Astrocyte of the spinal cord (primary cell): Measurements from ENCODE around the gene ORC1.
"Not testable (repeated sequence)": the region's sequence is repeated elsewhere in the genome, so short reads cannot be mapped to it uniquely, and the experiment has no call there.

ENCODE experiments used
- DNase-seq: peaks from one replicate; pipeline ENCODE4 v3.0.0; 2011; ENCODE audit warnings: low read depth, low spot score
- H3K4me3 ChIP-seq: 2 replicates; pipeline ENCODE4 v1.5.1; 2011; ENCODE audit warnings: low read depth, mild to moderate bottlenecking, low read length, moderate library complexity
- CTCF ChIP-seq: IDR thresholded peaks from 2 replicates; pipeline ENCODE4 v1.5.1; 2012; ENCODE audit warnings: low read depth, mild to moderate bottlenecking, low read length, inconsistent platforms
- in situ Hi-C: cut with HindIII; loops from 2 replicates; pipeline ENCODE4 v1.10.0; 2017; ENCODE audit warnings: low sequenced_read_pairs

ORC1 gene

GRCh38 chr1:52402860-52403240 is 1.4 kb downstream of the ORC1 start:
- in situ Hi-C loops: no loop called here
- DNase-seq: no peak
- peak overlapping the region; percentile 72 for H3K4me3 ChIP-seq
- TF ChIP-seq CTCF: no peak

GRCh38 chr1:52400131-52400530 is 4.1 kb downstream of the ORC1 start:
- no peak overlapping the region for H3K4me3 ChIP-seq
- in situ Hi-C loops: no loop called here
- TF ChIP-seq CTCF: no peak
- DNase-seq: no peak

GRCh38 chr1:52399629-52400028 is 4.6 kb downstream of the ORC1 start:
- no peak overlapping the region for H3K4me3 ChIP-seq
- TF ChIP-seq CTCF: no peak
- in situ Hi-C loops: no loop called here
- DNase-seq: no peak

- TF ChIP-seq CTCF: no peak
- no peak for DNase-seq
- no peak overlapping the region for H3K4me3 ChIP-seq
- in situ Hi-C loops: no loop called here
Measured at GRCh38 chr1:52393174-52393573, 11.0 kb downstream of the ORC1 start.

- no peak for DNase-seq
- no peak for TF ChIP-seq CTCF
- in situ Hi-C loops: no loop called here
- H3K4me3 ChIP-seq: no peak overlapping the region
Measured at GRCh38 chr1:52386458-52386857, 17.8 kb downstream of the ORC1 start.

- H3K4me3 ChIP-seq: no peak overlapping the region
- no peak for DNase-seq
- in situ Hi-C loops: no loop called here
- no peak for TF ChIP-seq CTCF
Measured at GRCh38 chr1:52385376-52385775, 18.8 kb downstream of the ORC1 start.

- DNase-seq, in situ Hi-C loops, H3K4me3 ChIP-seq: not testable (repeated sequence)
Measured at GRCh38 chr1:52369851-52370250, 34.4 kb downstream of the ORC1 start.
